Panc1 (cell line): Measurements from ENCODE around the gene AKR1C2.

ENCODE experiments used
- POLR2AphosphoS5 ChIP-seq: IDR thresholded peaks from 2 replicates; pipeline ENCODE4 v1.6.1; 2012; ENCODE audit warnings: mild to moderate bottlenecking, low read depth, low read length, moderate library complexity
- SIN3A ChIP-seq: IDR thresholded peaks from 2 replicates; pipeline ENCODE4 v1.6.1; 2012; ENCODE audit warnings: low read depth, mild to moderate bottlenecking, low read length, moderate library complexity, borderline replicate concordance; ENCODE audit not compliant: insufficient read depth
- TCF7L2 ChIP-seq: IDR thresholded peaks from 2 replicates; pipeline ENCODE4 v1.6.1; 2011; ENCODE audit warnings: mild to moderate bottlenecking, low read depth, low read length, inconsistent platforms
- TF ChIP-seq, protein P1 (sequence below): fragments of 450-650 bp; IDR thresholded peaks from 2 replicates; pipeline ENCODE4 v1.5.1; 2017; ENCODE audit warnings: mild to moderate bottlenecking
- TF ChIP-seq, protein P2 (sequence below), 2 experiments: IDR thresholded peaks; 2 replicates each; pipeline ENCODE4 v1.6.1; 2011 to 2012; ENCODE audit warnings: low read depth in 2 of 2, control low read depth in 1 of 2, low read length in 1 of 2, mild to moderate bottlenecking in 1 of 2, moderate library complexity in 1 of 2; ENCODE audit not compliant: insufficient read depth in 1 of 2

DNA sequence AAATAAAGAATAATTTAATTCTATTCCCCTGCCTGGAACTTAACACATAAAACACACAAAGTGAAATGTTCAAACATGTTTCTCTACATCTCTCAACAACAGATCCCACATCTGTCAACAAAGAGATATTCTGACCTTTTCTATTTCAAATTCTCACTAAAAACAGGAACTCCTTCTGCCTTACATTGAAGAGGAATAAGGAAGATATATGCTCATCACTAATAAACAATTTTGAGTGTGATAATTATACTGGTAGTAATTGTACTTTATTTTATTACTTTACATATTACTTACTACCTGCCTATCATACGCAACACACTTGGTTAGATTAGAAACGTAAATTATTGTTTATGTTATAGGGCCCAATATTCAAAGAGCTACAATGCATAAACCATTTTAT lies 13.4 kb downstream of the AKR1C2 start:
- TF ChIP-seq, protein P1, sequence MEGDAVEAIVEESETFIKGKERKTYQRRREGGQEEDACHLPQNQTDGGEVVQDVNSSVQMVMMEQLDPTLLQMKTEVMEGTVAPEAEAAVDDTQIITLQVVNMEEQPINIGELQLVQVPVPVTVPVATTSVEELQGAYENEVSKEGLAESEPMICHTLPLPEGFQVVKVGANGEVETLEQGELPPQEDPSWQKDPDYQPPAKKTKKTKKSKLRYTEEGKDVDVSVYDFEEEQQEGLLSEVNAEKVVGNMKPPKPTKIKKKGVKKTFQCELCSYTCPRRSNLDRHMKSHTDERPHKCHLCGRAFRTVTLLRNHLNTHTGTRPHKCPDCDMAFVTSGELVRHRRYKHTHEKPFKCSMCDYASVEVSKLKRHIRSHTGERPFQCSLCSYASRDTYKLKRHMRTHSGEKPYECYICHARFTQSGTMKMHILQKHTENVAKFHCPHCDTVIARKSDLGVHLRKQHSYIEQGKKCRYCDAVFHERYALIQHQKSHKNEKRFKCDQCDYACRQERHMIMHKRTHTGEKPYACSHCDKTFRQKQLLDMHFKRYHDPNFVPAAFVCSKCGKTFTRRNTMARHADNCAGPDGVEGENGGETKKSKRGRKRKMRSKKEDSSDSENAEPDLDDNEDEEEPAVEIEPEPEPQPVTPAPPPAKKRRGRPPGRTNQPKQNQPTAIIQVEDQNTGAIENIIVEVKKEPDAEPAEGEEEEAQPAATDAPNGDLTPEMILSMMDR, result no peak
- TF ChIP-seq TCF7L2 (no peak), POLR2AphosphoS5 (no peak), SIN3A (no peak)
- TF ChIP-seq, protein P2, sequence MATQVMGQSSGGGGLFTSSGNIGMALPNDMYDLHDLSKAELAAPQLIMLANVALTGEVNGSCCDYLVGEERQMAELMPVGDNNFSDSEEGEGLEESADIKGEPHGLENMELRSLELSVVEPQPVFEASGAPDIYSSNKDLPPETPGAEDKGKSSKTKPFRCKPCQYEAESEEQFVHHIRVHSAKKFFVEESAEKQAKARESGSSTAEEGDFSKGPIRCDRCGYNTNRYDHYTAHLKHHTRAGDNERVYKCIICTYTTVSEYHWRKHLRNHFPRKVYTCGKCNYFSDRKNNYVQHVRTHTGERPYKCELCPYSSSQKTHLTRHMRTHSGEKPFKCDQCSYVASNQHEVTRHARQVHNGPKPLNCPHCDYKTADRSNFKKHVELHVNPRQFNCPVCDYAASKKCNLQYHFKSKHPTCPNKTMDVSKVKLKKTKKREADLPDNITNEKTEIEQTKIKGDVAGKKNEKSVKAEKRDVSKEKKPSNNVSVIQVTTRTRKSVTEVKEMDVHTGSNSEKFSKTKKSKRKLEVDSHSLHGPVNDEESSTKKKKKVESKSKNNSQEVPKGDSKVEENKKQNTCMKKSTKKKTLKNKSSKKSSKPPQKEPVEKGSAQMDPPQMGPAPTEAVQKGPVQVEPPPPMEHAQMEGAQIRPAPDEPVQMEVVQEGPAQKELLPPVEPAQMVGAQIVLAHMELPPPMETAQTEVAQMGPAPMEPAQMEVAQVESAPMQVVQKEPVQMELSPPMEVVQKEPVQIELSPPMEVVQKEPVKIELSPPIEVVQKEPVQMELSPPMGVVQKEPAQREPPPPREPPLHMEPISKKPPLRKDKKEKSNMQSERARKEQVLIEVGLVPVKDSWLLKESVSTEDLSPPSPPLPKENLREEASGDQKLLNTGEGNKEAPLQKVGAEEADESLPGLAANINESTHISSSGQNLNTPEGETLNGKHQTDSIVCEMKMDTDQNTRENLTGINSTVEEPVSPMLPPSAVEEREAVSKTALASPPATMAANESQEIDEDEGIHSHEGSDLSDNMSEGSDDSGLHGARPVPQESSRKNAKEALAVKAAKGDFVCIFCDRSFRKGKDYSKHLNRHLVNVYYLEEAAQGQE (IDR thresholded peaks at IDR 0.05; ENCODE audit: insufficient read depth in 1 of 2, low read depth in 2 of 2, low read length in 1 of 2), result no peak
